GM19351 (cell line): ENCODE measurements around the gene CD209.

Experiments
- ATAC-seq: cut with Tn5 transposase; IDR thresholded peaks from one replicate; pipeline ENCODE4 v1.9.1; 2021; ENCODE audit warnings: mild to moderate bottlenecking, moderate library complexity; ENCODE audit not compliant: unreplicated experiment

CD209 gene

GRCh38 chr19:7709932-7710460 is 37.3 kb downstream of the CD209 start:
- ATAC-seq: no peak

- ATAC-seq: no peak
Measured at GRCh38 chr19:7706955-7707456, 40.3 kb downstream of the CD209 start.

- ATAC-seq: no peak
Measured at GRCh38 chr19:7706188-7706954, 41.0 kb downstream of the CD209 start.

- peak; percentile 56 for ATAC-seq
Measured at GRCh38 chr19:7705387-7706187, 41.7 kb downstream of the CD209 start.

GRCh38 chr19:7704280-7705060 is 42.9 kb downstream of the CD209 start:
- ATAC-seq: no peak

- ATAC-seq: no peak
Measured at GRCh38 chr19:7703332-7703731, 44.0 kb downstream of the CD209 start.

GRCh38 chr19:7701654-7702457 is 45.5 kb downstream of the CD209 start, which contains the start of gene FCER2:
FCER2 (minus strand) TSS chr19:7702131; CDS start chr19:7699760, 2,371 bp downstream.
- peak; percentile 56 for ATAC-seq

- ATAC-seq: no peak
Measured at GRCh38 chr19:7701049-7701653, 46.2 kb downstream of the CD209 start.

GRCh38 chr19:7699417-7700401 is 47.6 kb downstream of the CD209 start:
- ATAC-seq: no peak

GRCh38 chr19:7699003-7699402 is 48.3 kb downstream of the CD209 start:
- no peak for ATAC-seq

GRCh38 chr19:7698583-7698982 is 48.8 kb downstream of the CD209 start:
- ATAC-seq: no peak

GRCh38 chr19:7697721-7698287 is 49.5 kb downstream of the CD209 start:
- ATAC-seq: no peak

- no peak for ATAC-seq
Measured at GRCh38 chr19:7694499-7694898, 52.8 kb downstream of the CD209 start.

- no peak for ATAC-seq
Measured at GRCh38 chr19:7692417-7693088, 54.8 kb downstream of the CD209 start.

- ATAC-seq: no peak
Measured at GRCh38 chr19:7691497-7691896, 55.8 kb downstream of the CD209 start.

- ATAC-seq: no peak
Measured at GRCh38 chr19:7690779-7691258, 56.5 kb downstream of the CD209 start.
